VCaP (cell line): ENCODE data around the gene THAP12.

Source experiments
- H3K27ac ChIP-seq: fragments of 450-650 bp; 2 replicates; pipeline ENCODE4 v1.5.1; 2017
- CTCF ChIP-seq: fragments of 450-650 bp; conservative IDR thresholded peaks from 2 replicates; pipeline ENCODE4 v1.5.1; 2017; ENCODE audit warnings: mild to moderate bottlenecking, moderate library complexity

Gene THAP12

GRCh38 chr11:76380977-76381719, at the start of gene THAP12, which contains the start of gene GVQW3:
TSS of gene THAP12 (minus strand) at chr11:76381132. CDS start at chr11:76380836, 296 bp downstream.
TSS of gene GVQW3 (plus strand) at chr11:76381323. CDS start at chr11:76381829, 506 bp downstream.
- peak; percentile 75 for TF ChIP-seq CTCF
- peak within 1 kb of the TSS; percentile 94 for H3K27ac ChIP-seq

GRCh38 chr11:76426660-76427059, 45.7 kb upstream of the THAP12 start:
- H3K27ac ChIP-seq, result no peak overlapping the region
- TF ChIP-seq CTCF, result no peak

- no peak for TF ChIP-seq CTCF
- no peak overlapping the region for H3K27ac ChIP-seq
Observed at GRCh38 chr11:76424891-76425290, 44.0 kb upstream of the THAP12 start.

GRCh38 chr11:76424379-76424778, 43.4 kb upstream of the THAP12 start:
- no peak overlapping the region for H3K27ac ChIP-seq
- TF ChIP-seq CTCF, result no peak

- no peak overlapping the region for H3K27ac ChIP-seq
- peak; percentile 66 for TF ChIP-seq CTCF
Observed at GRCh38 chr11:76419896-76420295, 39.0 kb upstream of the THAP12 start.

- H3K27ac ChIP-seq, result no peak overlapping the region
- no peak for TF ChIP-seq CTCF
Observed at GRCh38 chr11:76415073-76415472, 34.1 kb upstream of the THAP12 start.

- no peak overlapping the region for H3K27ac ChIP-seq
- TF ChIP-seq CTCF, result no peak
Observed at GRCh38 chr11:76410851-76411357, 30.0 kb upstream of the THAP12 start.
